Measurements from ENCODE around the gene ARRDC3. TPM values are rescaled to one million over a fixed set of nuclear protein-coding genes. Genes with fewer than 3 reads are reported as not detected.
A peak's percentile ranks its signal among the peaks of the same experiment; 100 is the strongest.

ARRDC3 gene
- total and polyA plus RNA-seq, 2 donors (not counting 3 experiments of a cell fraction or from before 2014, with no cell fraction given): 12.4 to 43.1 TPM

DNA sequence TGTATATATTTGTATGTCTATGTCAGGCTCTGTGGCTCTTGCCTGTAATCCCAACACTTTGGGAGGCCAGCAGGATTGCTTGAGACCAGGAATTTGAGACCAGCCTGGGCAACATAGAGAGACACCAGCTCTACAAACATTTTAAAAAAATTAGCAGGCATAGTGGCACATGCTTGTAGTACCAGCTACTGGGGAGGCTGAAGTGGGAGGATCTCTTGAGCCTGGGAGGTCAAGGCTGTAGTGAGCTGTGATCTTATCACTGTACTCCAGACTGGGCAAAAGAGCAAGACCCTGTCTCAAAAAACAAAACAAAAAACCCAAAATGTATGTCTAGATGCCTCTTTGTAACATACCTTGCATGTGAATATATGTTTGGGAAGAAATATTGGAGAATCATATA, 15.8 kb downstream of the ARRDC3 start:
- intact Hi-C loops (cut with micrococcal nuclease) (no loop called here), dilution Hi-C loops (cut with MboI; ENCODE audit: extremely low pct_ligation_motif_present, low sequenced_read_pairs) (no loop called here)
- Histone ChIP-seq H3K9ac (replicated peaks; ENCODE audit: extremely low read depth, insufficient read depth, low read length) (no peak overlapping the region), H3K9me1 (replicated peaks; ENCODE audit: control insufficient read depth, extremely low read depth, insufficient read depth, low read length) (no peaks in the 10 kb centered on the region), H3K27me3 (ENCODE audit: control insufficient read depth in 2 of 2, insufficient read depth in 2 of 2, low read length in 2 of 2) (no peaks in the 10 kb centered on the region), H3K4me3 (replicated peaks in 1 of 3; ENCODE audit: insufficient read depth in 1 of 3, low read depth in 1 of 3, low read length in 3 of 3) (no peak overlapping the region), H3K9me3 (replicated peaks; ENCODE audit: control insufficient read depth, insufficient read depth, low read length) (no peaks in the 10 kb centered on the region), H3K4me2 (ENCODE audit: insufficient read depth, low read length) (no peak overlapping the region), H3K4me1 (ENCODE audit: control insufficient read depth, extremely low read depth, insufficient read depth, low read length) (no peaks in the 10 kb centered on the region), H3K27ac (ENCODE audit: insufficient read depth, low read depth, low read length) (no peak overlapping the region), H3K36me3 (ENCODE audit: control insufficient read depth in 2 of 2, extremely low read depth in 1 of 2, insufficient read depth in 2 of 2, low read length in 2 of 2) (peaks cover 14 to 33% of the 10 kb centered on the region in 2 experiments), H4K20me1 (replicated peaks; ENCODE audit: control insufficient read depth, extremely low read depth, insufficient read depth, low read length) (no peaks in the 10 kb centered on the region), H2AFZ (ENCODE audit: low read depth, low read length) (no peak overlapping the region), H3K79me2 (ENCODE audit: control insufficient read depth, insufficient read depth, low read length) (peaks cover 16% of the 10 kb centered on the region)
- no TSS peak for BruUV-seq (replicated peaks)
- TF ChIP-seq GATA2 (IDR thresholded peaks at IDR 0.05; ENCODE audit: insufficient read depth, insufficient read length, low read depth, low read length) (no peak), POLR2AphosphoS5 (IDR thresholded peaks at IDR 0.05; ENCODE audit: insufficient read depth, low read depth, low read length) (no peak), FOS (IDR thresholded peaks at IDR 0.05; ENCODE audit: borderline replicate concordance, insufficient read depth, low read length) (no peak), JUN (IDR thresholded peaks at IDR 0.05; ENCODE audit: borderline replicate concordance, insufficient read depth, insufficient read length, low read depth) (no peak), MYC (IDR thresholded peaks at IDR 0.05; ENCODE audit: low read depth, low read length) (no peak), POLR2A (IDR thresholded peaks at IDR 0.05; ENCODE audit: low read depth, low read length) (no peak), EZH2 (IDR thresholded peaks at IDR 0.05; ENCODE audit: borderline replicate concordance, low read depth, low read length, severe bottlenecking) (no peak)
- TF ChIP-seq, protein P1, sequence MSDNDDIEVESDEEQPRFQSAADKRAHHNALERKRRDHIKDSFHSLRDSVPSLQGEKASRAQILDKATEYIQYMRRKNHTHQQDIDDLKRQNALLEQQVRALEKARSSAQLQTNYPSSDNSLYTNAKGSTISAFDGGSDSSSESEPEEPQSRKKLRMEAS (IDR thresholded peaks at IDR 0.05; ENCODE audit: insufficient read depth, insufficient read length): no peak
- TF ChIP-seq, protein P2, sequence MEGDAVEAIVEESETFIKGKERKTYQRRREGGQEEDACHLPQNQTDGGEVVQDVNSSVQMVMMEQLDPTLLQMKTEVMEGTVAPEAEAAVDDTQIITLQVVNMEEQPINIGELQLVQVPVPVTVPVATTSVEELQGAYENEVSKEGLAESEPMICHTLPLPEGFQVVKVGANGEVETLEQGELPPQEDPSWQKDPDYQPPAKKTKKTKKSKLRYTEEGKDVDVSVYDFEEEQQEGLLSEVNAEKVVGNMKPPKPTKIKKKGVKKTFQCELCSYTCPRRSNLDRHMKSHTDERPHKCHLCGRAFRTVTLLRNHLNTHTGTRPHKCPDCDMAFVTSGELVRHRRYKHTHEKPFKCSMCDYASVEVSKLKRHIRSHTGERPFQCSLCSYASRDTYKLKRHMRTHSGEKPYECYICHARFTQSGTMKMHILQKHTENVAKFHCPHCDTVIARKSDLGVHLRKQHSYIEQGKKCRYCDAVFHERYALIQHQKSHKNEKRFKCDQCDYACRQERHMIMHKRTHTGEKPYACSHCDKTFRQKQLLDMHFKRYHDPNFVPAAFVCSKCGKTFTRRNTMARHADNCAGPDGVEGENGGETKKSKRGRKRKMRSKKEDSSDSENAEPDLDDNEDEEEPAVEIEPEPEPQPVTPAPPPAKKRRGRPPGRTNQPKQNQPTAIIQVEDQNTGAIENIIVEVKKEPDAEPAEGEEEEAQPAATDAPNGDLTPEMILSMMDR (IDR thresholded peaks at IDR 0.05; ENCODE audit: extremely low read depth in 1 of 2, insufficient read depth in 1 of 2, low read depth in 1 of 2, low read length in 2 of 2): no peak
- CTCF ChIA-PET: interaction anchor here (1.0 to 3.5 kb wide), 6 partner anchors 17 to 501 kb away, joined by 3 to 14 read pairs (median 6); partner anchors contain the start of gene ARRDC3
- POLR2A ChIA-PET: interaction anchor here (1.2 kb wide), 2 partner anchors 15 to 87 kb away, joined by 4 read pairs; partner anchors contain the start of gene ARRDC3
- DNase-seq (ENCODE audit: low read depth, low spot score): no peak
- peak; percentile 18 for FAIRE-seq
